ENCODE measurements around the gene LATS1.

DNA sequence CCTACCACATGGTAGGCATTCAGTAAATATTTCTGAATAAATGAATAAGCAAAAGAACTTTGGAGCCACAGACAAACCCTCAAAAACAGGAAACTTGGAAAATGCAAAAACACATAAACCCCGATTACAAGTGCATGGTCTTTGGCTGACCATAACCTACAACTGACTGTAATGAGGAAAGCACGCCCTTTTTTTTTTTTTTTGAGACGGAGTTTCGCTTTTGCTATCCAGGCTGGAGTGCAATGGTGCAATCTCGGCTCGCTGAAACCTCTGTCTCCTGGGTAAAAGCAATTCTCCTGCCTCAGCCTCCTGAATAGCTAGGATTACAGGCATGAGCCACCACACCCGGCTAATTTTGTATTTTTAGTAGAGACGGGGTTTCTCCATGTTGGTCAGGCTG, 11.9 kb upstream of the LATS1 start:
- no peak for TF ChIP-seq SP1 (IDR thresholded peaks at IDR 0.05; ENCODE audit: low read depth, low read length)
- TF ChIP-seq CREB1 (IDR thresholded peaks at IDR 0.05), result no peak
- no peak for TF ChIP-seq POLR2A (IDR thresholded peaks at IDR 0.05; ENCODE audit: control extremely low read depth in 1 of 2, low read depth in 2 of 2, low read length in 2 of 2)
- TF ChIP-seq, protein P1, sequence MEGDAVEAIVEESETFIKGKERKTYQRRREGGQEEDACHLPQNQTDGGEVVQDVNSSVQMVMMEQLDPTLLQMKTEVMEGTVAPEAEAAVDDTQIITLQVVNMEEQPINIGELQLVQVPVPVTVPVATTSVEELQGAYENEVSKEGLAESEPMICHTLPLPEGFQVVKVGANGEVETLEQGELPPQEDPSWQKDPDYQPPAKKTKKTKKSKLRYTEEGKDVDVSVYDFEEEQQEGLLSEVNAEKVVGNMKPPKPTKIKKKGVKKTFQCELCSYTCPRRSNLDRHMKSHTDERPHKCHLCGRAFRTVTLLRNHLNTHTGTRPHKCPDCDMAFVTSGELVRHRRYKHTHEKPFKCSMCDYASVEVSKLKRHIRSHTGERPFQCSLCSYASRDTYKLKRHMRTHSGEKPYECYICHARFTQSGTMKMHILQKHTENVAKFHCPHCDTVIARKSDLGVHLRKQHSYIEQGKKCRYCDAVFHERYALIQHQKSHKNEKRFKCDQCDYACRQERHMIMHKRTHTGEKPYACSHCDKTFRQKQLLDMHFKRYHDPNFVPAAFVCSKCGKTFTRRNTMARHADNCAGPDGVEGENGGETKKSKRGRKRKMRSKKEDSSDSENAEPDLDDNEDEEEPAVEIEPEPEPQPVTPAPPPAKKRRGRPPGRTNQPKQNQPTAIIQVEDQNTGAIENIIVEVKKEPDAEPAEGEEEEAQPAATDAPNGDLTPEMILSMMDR (IDR thresholded peaks at IDR 0.05; ENCODE audit: control extremely low read depth in 1 of 3, insufficient read depth in 1 of 3, low read depth in 1 of 3, low read length in 3 of 3), result no peak
- TF ChIP-seq HDAC6 (IDR thresholded peaks at IDR 0.05; ENCODE audit: low read depth, low read length), result no peak
- no peak for TF ChIP-seq CHD2 (IDR thresholded peaks at IDR 0.05; ENCODE audit: low read length)
- no peak for TF ChIP-seq GTF2F1 (IDR thresholded peaks at IDR 0.05; ENCODE audit: borderline replicate concordance, low read depth, low read length)
- TF ChIP-seq, protein P2, sequence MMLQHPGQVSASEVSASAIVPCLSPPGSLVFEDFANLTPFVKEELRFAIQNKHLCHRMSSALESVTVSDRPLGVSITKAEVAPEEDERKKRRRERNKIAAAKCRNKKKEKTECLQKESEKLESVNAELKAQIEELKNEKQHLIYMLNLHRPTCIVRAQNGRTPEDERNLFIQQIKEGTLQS (IDR thresholded peaks at IDR 0.05; ENCODE audit: insufficient read depth, low read depth, low read length), result no peak
- TF ChIP-seq, protein P3, sequence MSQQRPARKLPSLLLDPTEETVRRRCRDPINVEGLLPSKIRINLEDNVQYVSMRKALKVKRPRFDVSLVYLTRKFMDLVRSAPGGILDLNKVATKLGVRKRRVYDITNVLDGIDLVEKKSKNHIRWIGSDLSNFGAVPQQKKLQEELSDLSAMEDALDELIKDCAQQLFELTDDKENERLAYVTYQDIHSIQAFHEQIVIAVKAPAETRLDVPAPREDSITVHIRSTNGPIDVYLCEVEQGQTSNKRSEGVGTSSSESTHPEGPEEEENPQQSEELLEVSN (IDR thresholded peaks at IDR 0.05), result no peak
- no peak for TF ChIP-seq TAF1 (IDR thresholded peaks at IDR 0.05; ENCODE audit: low read depth, low read length)

Data from H1 (cell line).